Activated naive CD4-positive, alpha-beta T cell treated with anti-CD3 and anti-CD28 coated beads, Interleukin-2, amount 10 ng/mL, durations not matched to agents 7 days and 5 days (primary cell): ENCODE data around the gene MPP7.
"Not testable (repeated sequence)": the region's sequence is repeated elsewhere in the genome, so short reads cannot be mapped to it uniquely, and the experiment has no call there.

ENCODE experiments used
- CTCF ChIA-PET: fragments of 350-600 bp; sonication (Branson Sonifier 250); formaldehyde crosslinking; loops from one replicate; lab custom pipeline; 2021; ENCODE audit warnings: antibody characterized with exemption; lab: Charles Lee
- DNase-seq: peaks from one replicate; pipeline ENCODE4 v3.0.0-alpha.2; 2020
- H3K27ac Mint-ChIP-seq: one replicate; pipeline ENCODE4 v1.8.0; 2021; ENCODE audit warnings: mild to moderate bottlenecking, moderate library complexity, mixed read lengths
- H3K27me3 Mint-ChIP-seq: one replicate; pipeline ENCODE4 v1.8.0; 2021; ENCODE audit warnings: mild to moderate bottlenecking, mixed read lengths
- H3K36me3 Mint-ChIP-seq: one replicate; pipeline ENCODE4 v1.8.0; 2021; ENCODE audit warnings: mixed read lengths
- H3K4me1 Mint-ChIP-seq: one replicate; pipeline ENCODE4 v1.8.0; 2021; ENCODE audit warnings: mixed read lengths
- H3K4me3 Mint-ChIP-seq: one replicate; pipeline ENCODE4 v1.8.0; 2021; ENCODE audit warnings: mild to moderate bottlenecking, moderate library complexity, mixed read lengths
- H3K9me3 Mint-ChIP-seq: one replicate; pipeline ENCODE4 v1.8.0; 2021; ENCODE audit warnings: mixed read lengths

Gene MPP7

GRCh38 chr10:28319061-28319460, 16.2 kb upstream of the MPP7 start:
- DNase-seq, H3K4me1 Mint-ChIP-seq, H3K4me3 Mint-ChIP-seq, CTCF ChIA-PET, H3K27ac Mint-ChIP-seq, H3K36me3 Mint-ChIP-seq, H3K9me3 Mint-ChIP-seq: not testable (repeated sequence)
- H3K27me3 Mint-ChIP-seq, result peaks cover 10% of the 10 kb centered on the region

- Mint-ChIP-seq H3K4me1 (no peaks in the 10 kb centered on the region), H3K27ac (no peak overlapping the region), H3K36me3 (peaks cover 4% of the 10 kb centered on the region), H3K4me3 (no peak overlapping the region), H3K27me3 (peaks cover 10% of the 10 kb centered on the region), H3K9me3 (no peaks in the 10 kb centered on the region)
- CTCF ChIA-PET, result no interaction called here
- no peak for DNase-seq
Observed at GRCh38 chr10:28318626-28319025, 15.8 kb upstream of the MPP7 start.

GRCh38 chr10:28317760-28318159, 14.9 kb upstream of the MPP7 start:
- Mint-ChIP-seq H3K4me3 (no peak overlapping the region), H3K9me3 (no peaks in the 10 kb centered on the region), H3K4me1 (no peaks in the 10 kb centered on the region), H3K27ac (no peak overlapping the region), H3K27me3 (peaks cover 10% of the 10 kb centered on the region), H3K36me3 (peaks cover 4% of the 10 kb centered on the region)
- CTCF ChIA-PET, result interaction anchor here (0.5 to 1.6 kb wide), 5 partner anchors 10 to 79 kb away, joined by 3 to 5 read pairs (median 3); partner anchors contain the start of gene MPP7
- DNase-seq, result no peak

- Mint-ChIP-seq H3K27ac (no peak overlapping the region), H3K4me3 (no peak overlapping the region), H3K36me3 (peaks cover 7% of the 10 kb centered on the region), H3K4me1 (no peaks in the 10 kb centered on the region), H3K27me3 (peaks cover 10% of the 10 kb centered on the region), H3K9me3 (peaks cover 4% of the 10 kb centered on the region)
- DNase-seq, result no peak
- CTCF ChIA-PET, result interaction anchor here (0.6 to 1.6 kb wide), 4 partner anchors 9 to 66 kb away, joined by 3 to 5 read pairs (median 4); partner anchors contain the start of gene MPP7
Observed at GRCh38 chr10:28316696-28317095, 13.8 kb upstream of the MPP7 start.

GRCh38 chr10:28315140-28315539, 12.3 kb upstream of the MPP7 start:
- Mint-ChIP-seq H3K36me3 (peaks cover 6% of the 10 kb centered on the region), H3K27ac (no peak overlapping the region), H3K27me3 (peaks cover 10% of the 10 kb centered on the region), H3K4me1 (no peaks in the 10 kb centered on the region), H3K9me3 (peaks cover 4% of the 10 kb centered on the region), H3K4me3 (no peak overlapping the region)
- CTCF ChIA-PET, result interaction anchor here (1.6 kb wide), 1 partner anchor 12 kb away, joined by 3 read pairs; no protein-coding TSS in a partner anchor
- no peak for DNase-seq

- Mint-ChIP-seq H3K27me3 (peaks cover 10% of the 10 kb centered on the region), H3K9me3 (peaks cover 4% of the 10 kb centered on the region), H3K4me1 (no peaks in the 10 kb centered on the region), H3K36me3 (peaks cover 6% of the 10 kb centered on the region), H3K27ac (no peak overlapping the region), H3K4me3 (no peak overlapping the region)
- CTCF ChIA-PET, result interaction anchor here (1.6 kb wide), 1 partner anchor 11 kb away, joined by 3 read pairs; no protein-coding TSS in a partner anchor
- no peak for DNase-seq
Observed at GRCh38 chr10:28314211-28314610, 11.3 kb upstream of the MPP7 start.

- H3K9me3 Mint-ChIP-seq, result peaks cover 4% of the 10 kb centered on the region
- peaks cover 18% of the 10 kb centered on the region for H3K27me3 Mint-ChIP-seq
- no peak overlapping the region for H3K4me3 Mint-ChIP-seq
- DNase-seq, result no peak
- no peak overlapping the region for H3K27ac Mint-ChIP-seq
- CTCF ChIA-PET, result interaction anchor here (1.6 to 3.4 kb wide), 3 partner anchors 9 to 69 kb away, joined by 3 to 14 read pairs (median 9); partner anchors contain the start of gene MPP7
- peaks cover 11% of the 10 kb centered on the region for H3K4me1 Mint-ChIP-seq
- H3K36me3 Mint-ChIP-seq, result peaks cover 4% of the 10 kb centered on the region
Observed at GRCh38 chr10:28312572-28312971, 9.7 kb upstream of the MPP7 start.

- Mint-ChIP-seq H3K4me1 (peaks cover 15% of the 10 kb centered on the region), H3K9me3 (peaks cover 4% of the 10 kb centered on the region), H3K4me3 (no peak overlapping the region), H3K36me3 (peaks cover 4% of the 10 kb centered on the region), H3K27me3 (peaks cover 31% of the 10 kb centered on the region), H3K27ac (no peak overlapping the region)
- DNase-seq, result no peak
- CTCF ChIA-PET, result interaction anchor here (3.4 kb wide), 1 partner anchor 70 kb away, joined by 14 read pairs; no protein-coding TSS in a partner anchor
Observed at GRCh38 chr10:28311104-28311503, 8.2 kb upstream of the MPP7 start.

- peaks cover 2% of the 10 kb centered on the region for H3K36me3 Mint-ChIP-seq
- no peak for DNase-seq
- peaks cover 2% of the 10 kb centered on the region for H3K9me3 Mint-ChIP-seq
- H3K27me3 Mint-ChIP-seq, result peaks cover 37% of the 10 kb centered on the region
- no peak overlapping the region for H3K4me3 Mint-ChIP-seq
- peaks cover 29% of the 10 kb centered on the region for H3K4me1 Mint-ChIP-seq
- H3K27ac Mint-ChIP-seq, result no peak overlapping the region
- CTCF ChIA-PET, result interaction anchor here (0.9 kb wide), 1 partner anchor 10 kb away, joined by 3 read pairs; no protein-coding TSS in a partner anchor
Observed at GRCh38 chr10:28307267-28307666, 4.4 kb upstream of the MPP7 start.

- Mint-ChIP-seq H3K27me3 (peaks cover 37% of the 10 kb centered on the region), H3K36me3 (no peaks in the 10 kb centered on the region), H3K4me3 (no peak overlapping the region), H3K27ac (no peak overlapping the region), H3K9me3 (no peaks in the 10 kb centered on the region), H3K4me1 (peaks cover 42% of the 10 kb centered on the region)
- no peak for DNase-seq
- CTCF ChIA-PET, result interaction anchor here (11.3 kb wide), 1 partner anchor 76 kb away, joined by 136 read pairs; no protein-coding TSS in a partner anchor
Observed at GRCh38 chr10:28305553-28305952, 2.7 kb upstream of the MPP7 start.

GRCh38 chr10:28304032-28304571, 1.2 kb upstream of the MPP7 start:
- Mint-ChIP-seq H3K9me3 (no peaks in the 10 kb centered on the region), H3K27me3 (peaks cover 37% of the 10 kb centered on the region), H3K36me3 (no peaks in the 10 kb centered on the region), H3K4me3 (peak overlapping the region; percentile 83), H3K4me1 (peaks cover 54% of the 10 kb centered on the region), H3K27ac (no peak overlapping the region)
- CTCF ChIA-PET, result interaction anchor here (0.8 to 11.3 kb wide), 6 partner anchors 9 to 82 kb away, joined by 4 to 136 read pairs (median 12); no protein-coding TSS in a partner anchor
- no peak for DNase-seq

- peak overlapping the region; percentile 62 for H3K27ac Mint-ChIP-seq
- H3K9me3 Mint-ChIP-seq, result no peaks in the 10 kb centered on the region
- peaks cover 25% of the 10 kb centered on the region for H3K27me3 Mint-ChIP-seq
- CTCF ChIA-PET, result interaction anchor here (0.8 to 11.3 kb wide), 11 partner anchors 16 to 92 kb away, joined by 3 to 136 read pairs (median 7); no protein-coding TSS in a partner anchor
- DNase-seq, result no peak
- H3K4me3 Mint-ChIP-seq, result peak overlapping the region; percentile 83
- H3K4me1 Mint-ChIP-seq, result peaks cover 52% of the 10 kb centered on the region
- no peaks in the 10 kb centered on the region for H3K36me3 Mint-ChIP-seq
Observed at GRCh38 chr10:28302012-28302637, 739 bp downstream of the MPP7 start.

GRCh38 chr10:28300027-28300426, 2.8 kb downstream of the MPP7 start:
- H3K36me3 Mint-ChIP-seq, result no peaks in the 10 kb centered on the region
- H3K27ac Mint-ChIP-seq, result peak overlapping the region; percentile 20
- H3K9me3 Mint-ChIP-seq, result no peaks in the 10 kb centered on the region
- H3K27me3 Mint-ChIP-seq, result peaks cover 7% of the 10 kb centered on the region
- H3K4me1 Mint-ChIP-seq, result peaks cover 56% of the 10 kb centered on the region
- DNase-seq, result peak; percentile 44
- no peak overlapping the region for H3K4me3 Mint-ChIP-seq
- CTCF ChIA-PET, result interaction anchor here (0.6 to 11.3 kb wide), 8 partner anchors 18 to 558 kb away, joined by 3 to 136 read pairs (median 4); no protein-coding TSS in a partner anchor

GRCh38 chr10:28298951-28299350, 3.9 kb downstream of the MPP7 start:
- H3K27ac Mint-ChIP-seq, result peak overlapping the region; percentile 60
- peaks cover 59% of the 10 kb centered on the region for H3K4me1 Mint-ChIP-seq
- H3K4me3 Mint-ChIP-seq, result peak overlapping the region; percentile 2
- H3K9me3 Mint-ChIP-seq, result no peaks in the 10 kb centered on the region
- CTCF ChIA-PET, result interaction anchor here (0.8 to 11.3 kb wide), 10 partner anchors 10 to 557 kb away, joined by 3 to 136 read pairs (median 4); no protein-coding TSS in a partner anchor
- peaks cover 1% of the 10 kb centered on the region for H3K27me3 Mint-ChIP-seq
- DNase-seq, result no peak
- no peaks in the 10 kb centered on the region for H3K36me3 Mint-ChIP-seq
